Cerebellar cortex (tissue), 1 donor: ENCODE data around the gene MECP2.
A peak's percentile ranks its signal among the peaks of the same experiment; 100 is the strongest.
"Not testable (repeated sequence)": the region's sequence is repeated elsewhere in the genome, so short reads cannot be mapped to it uniquely, and the experiment has no call there.

Experiments used
- DNase-seq: peaks from one replicate; pipeline ENCODE4 v3.0.0-alpha.2; 2015; ENCODE audit warnings: low spot score

Gene MECP2

GRCh38 chrX:154016366-154017076 lies 81.0 kb downstream of the MECP2 start:
- DNase-seq: no peak

DNA sequence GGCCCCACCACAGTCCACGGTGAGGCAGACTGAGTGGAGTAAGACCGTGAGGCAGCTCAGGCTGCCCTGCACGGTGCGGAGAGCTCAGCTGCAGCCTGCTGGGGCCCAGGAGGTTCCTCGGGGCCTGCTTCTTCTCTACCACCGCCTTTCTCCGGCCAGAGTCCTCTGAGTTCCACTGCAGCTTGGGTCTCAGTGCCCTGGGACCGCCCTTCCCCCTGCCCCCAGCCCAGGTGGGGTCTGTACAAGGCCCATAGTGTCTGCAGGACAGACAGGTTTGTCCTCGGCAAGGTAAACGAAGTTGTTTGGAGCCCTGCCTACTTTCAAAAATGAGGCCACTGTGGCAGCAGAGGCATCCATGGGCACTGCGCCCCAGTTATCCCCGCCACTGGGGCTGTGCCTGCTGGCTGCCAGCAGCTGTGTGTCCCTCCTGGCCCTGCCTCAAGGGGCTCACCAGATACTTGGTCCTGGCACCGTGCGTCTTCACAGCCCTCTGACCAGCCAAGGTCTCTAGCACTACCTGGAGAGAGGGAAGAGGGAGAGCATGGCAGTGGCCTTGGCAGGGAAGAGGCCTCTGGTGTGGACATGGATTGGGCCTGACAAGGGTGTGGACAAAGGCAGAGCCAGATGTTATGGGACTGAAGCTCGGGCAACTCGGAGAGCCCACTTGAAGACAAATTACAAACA lies 81.8 kb downstream of the MECP2 start:
- DNase-seq: no peak

DNA sequence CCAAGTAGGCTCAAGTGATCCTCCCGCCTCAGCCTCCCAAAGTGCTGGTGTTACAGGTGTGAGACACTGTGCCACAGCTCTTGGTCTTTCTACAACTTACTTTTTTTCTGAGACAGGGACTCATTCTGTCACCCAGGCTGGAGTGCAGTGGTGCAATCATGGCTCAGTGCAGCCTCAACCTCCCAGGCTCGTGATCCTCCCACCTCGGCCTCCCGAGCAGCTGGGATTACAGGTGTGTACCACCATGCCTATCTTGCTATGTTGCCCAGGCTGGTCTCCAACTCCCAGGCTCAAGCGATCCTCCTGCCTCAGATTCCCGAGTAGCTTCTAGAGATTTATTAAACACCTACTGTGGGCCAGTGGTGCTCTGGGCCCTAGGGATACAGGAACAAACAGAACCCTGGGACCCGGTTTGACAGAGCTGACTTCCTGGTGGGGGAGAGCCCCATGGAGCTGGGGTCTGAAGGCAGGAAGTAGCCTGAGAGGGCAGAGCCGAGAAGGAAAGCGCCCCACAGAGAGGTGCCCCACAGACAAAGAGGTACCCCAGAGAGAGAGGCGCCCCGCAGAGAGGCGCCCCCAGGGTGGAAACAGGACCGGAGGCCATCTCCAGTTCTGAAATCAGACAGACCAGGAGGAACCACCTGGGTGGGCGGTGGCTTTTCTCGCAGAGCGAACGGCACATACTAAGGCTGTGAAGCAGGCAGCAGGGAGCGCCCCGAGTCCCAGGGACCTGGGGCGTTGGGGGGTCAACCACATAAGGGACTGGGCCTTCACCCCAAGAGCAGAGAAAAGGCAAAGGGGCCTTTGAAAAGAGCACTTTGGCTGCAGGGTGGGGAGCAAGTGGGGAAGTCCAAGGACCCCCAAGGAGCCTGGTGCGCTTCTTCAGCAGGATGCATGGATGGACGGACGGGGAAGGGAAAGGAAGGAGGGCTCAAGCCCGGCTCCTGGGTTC lies 82.8 kb downstream of the MECP2 start:
- no peak for DNase-seq

DNA sequence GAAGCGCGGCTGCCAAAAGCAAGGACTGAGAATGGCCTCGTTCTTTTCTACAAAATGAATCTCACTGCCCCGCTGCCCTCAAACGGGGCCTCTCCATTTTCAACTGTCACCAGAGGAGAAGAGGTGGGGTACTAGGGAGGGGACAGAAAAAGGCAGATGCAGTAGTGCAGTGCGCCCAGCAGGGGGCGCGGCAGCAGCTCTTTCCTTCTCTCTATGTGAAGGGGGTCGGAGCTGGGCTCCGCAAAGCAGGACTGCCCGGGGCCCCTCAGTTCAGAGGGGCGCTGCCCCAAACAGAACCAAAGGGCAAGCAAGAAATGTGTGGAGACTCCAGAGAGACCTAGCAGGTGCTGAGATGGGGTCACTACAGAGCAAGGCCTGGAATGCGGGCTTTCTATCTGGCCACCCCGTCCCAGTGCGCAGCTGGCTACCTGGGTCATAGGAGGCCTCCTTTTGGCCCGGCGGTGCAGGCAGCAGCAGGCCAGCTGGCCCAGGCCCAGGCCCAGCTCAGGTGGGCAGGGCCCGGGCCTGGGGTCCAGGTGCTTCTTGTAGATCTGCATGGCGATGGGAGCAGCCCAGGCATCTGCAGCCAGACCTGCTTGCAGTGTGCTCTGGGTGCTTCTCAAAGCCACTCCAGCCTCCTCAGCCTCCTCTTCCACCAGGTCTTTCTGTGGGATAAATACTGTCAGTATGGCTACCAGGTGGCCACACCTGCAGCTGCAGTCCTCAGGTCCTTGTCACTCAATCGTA lies 83.7 kb downstream of the MECP2 start:
- peak; percentile 45 for DNase-seq

GRCh38 chrX:154013001-154013421 lies 84.5 kb downstream of the MECP2 start:
- no peak for DNase-seq

DNA sequence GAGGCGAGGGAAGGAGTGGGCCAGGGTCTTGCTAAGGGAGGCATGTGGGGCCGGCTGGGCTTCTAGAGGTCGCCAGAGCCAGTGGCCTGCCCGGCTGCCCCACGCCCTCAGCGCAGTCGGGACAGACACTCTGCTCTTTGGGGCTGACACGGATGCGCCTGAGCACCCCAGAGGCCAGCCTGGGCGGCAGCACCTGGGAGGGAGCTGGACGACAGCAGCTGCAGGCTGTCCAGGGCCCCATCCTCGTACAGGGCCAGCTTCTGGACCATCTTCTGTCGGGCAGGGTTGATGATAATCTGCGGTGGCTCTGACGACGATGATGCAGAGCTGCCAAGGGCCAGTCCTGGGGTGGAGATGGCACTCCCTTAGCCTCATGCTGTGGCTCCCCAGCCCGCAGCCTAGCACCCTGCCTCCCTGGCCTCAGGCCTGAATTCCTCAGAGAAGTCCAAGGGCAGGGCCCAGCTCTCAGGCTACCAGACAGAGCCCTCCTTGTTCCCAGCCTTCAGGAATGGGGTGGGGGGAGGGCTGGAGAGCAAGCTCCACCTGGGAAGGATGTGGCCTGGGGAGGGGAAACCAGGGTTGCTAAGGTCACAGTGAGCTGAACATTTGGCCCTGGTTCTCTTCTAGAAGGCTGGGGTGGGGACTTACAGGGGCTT lies 85.1 kb downstream of the MECP2 start:
- DNase-seq: no peak

- no peak for DNase-seq
These were observed 85.9 kb downstream of the MECP2 start for GRCh38 chrX:154011376-154012335.

GRCh38 chrX:154010330-154011087 lies 87.0 kb downstream of the MECP2 start:
- DNase-seq: no peak

GRCh38 chrX:154008521-154008920 lies 89.0 kb downstream of the MECP2 start:
- no peak for DNase-seq

DNA sequence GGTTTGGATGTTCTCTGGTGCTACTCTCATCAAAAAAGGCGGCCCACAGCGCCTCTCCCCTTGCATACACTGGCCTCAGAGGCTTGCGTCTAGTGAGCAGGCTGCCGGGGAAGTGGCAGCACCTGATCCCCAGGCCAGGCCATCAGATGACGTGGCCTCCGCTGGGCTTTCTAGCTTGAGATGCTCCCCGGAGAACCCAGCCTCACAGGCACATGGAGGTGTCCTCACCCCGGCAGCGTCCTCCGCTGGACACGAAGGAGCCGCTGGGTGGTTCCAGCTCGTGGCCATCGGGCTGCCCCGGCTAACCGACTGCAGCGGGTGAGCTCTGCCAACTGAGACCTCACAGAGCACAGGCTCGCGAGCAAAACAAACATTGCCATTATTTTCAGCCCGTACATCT lies 90.6 kb downstream of the MECP2 start:
- no peak for DNase-seq

- no peak for DNase-seq
These were observed 93.2 kb downstream of the MECP2 start for GRCh38 chrX:154004315-154004714.

DNA sequence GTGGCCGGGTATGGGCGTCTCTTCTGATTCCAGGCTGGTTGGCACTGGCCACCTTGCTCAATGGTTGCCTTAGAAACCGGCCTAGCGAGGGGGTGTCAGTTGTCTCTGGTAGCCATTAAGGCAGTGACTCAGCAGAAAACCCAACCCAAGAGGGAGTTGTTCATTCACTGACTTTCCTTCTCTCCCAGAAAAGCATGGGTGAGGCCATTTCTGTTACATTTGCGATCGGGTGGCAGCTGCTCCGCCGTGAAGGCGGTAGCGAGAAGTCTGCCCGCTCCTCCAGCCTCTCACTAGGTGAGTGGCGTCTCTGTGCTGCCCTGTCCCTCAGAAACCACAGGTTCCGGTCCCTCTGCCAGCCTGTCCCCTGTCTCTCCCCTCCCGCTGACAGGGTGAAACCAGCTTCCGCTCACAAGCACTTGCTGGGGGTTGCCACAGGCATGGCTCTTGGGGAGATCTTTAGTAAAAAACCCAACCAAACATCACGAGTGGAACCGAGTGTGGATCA lies 95.2 kb downstream of the MECP2 start:
- no peak for DNase-seq

DNA sequence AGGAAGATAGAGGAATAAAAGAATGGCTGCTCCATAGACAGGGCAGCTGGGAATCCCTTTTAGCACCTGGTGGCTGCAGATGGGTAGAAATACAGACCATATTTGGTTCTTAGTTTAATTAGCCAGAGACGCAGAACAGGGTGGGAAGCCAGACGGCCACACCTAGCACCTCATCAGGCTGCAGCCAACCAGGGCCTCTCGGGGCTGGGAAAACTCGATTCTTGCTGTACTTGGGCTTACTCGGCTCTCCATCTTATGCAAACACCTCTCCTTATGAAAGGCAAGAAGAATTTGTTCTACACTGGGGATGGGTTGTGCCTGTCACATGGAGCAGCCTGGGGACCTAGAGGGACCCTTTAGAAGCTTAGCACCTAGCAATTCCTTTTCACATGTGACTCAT lies 97.5 kb downstream of the MECP2 start:
- no peak for DNase-seq

DNA sequence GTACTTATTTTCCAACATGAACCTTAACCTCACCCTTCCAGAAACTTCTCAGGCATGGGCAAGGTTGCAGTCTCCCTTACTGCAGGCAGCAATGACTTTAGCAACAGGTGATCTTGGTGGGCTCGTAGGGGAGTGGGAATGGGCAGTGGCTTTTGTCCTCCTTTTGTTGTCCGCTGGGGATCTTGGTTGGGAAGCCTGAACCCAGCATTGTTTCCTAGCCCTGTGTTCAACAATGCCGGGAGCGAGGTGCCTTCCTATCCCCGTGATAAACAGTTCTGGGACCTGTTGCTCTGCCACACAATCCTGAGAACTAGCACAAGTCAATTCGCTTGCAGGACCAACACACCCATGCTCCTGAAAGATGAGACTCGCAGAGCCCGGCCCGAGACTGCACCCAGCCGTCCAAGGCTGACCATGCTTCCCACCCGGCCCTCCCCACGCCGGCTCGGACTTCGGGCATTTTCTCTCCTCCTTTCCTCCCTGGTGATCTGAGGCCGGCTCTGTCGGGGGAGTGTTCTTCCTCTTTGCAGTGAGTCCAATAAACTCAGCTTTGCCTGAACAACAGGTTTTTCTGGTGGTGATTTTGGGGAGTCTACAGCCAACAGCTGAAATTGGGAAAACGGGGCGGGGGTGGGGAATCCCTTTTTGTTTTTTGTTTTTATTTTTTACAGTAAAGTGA lies 98.0 kb downstream of the MECP2 start:
- no peak for DNase-seq

GRCh38 chrX:153995504-153995903 lies 102.0 kb downstream of the MECP2 start:
- DNase-seq: no peak

DNA sequence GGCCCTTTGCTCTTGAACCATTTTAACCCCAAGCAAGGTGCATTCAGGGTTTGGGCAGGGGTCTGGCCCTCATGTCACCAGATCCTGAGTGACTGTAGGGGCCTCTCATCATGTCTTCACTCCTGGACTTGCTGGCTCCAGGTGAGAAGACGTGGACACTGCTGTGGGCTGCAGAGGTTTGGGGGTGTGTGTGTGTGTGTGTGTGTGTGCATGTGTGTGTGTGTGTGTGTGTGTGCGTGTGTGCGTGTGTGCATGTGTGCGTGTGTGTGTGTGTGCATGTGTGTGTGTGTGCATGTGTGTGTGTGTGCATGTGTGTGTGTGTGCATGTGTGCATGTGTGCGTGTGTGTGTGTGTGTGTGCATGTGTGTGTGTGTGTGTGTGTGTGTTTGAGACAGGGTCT lies 103.1 kb downstream of the MECP2 start:
- not testable (repeated sequence) for DNase-seq

DNA sequence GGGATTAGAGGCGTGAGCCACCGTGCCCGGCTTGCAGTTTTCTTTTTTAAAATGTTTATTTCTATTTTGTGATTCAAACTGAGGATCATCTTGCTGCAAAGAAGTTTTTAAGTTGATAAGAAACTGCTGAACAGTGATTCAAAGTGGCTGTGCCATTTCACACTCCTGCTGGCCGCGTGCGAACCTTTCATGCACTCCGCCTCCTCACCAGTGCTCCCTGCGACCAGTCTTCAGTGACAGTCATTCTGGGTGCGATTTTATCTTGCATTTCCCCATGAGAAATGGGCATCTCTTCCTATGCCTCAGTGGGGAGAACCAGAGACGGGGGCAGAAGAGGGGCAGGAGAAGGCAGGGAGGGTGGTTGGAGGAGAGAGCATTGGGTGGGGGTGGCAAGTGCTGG lies 103.5 kb downstream of the MECP2 start:
- DNase-seq: no peak

GRCh38 chrX:153993079-153993478 lies 104.4 kb downstream of the MECP2 start:
- DNase-seq: no peak

DNA sequence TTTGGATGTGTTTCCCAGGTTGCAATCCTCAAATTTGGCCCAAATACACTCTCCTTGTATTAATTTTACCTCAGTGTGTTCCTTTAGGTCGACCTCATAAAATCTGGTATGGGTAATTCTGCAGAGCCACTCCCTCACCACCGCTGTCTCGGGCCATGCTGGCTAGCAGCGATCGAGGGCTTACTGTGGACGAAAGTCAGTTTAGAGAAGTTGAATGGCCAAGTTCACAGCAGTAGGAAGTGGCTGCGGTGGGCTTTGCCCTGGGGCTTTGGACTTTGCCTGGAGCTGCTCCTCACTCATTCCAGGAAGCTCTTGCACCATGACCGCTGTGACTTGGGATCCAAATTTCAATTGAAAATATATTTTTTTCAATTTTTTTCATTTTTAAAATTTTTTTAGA lies 105.3 kb downstream of the MECP2 start:
- no peak for DNase-seq
